HG02938 (cell line): Measurements from ENCODE around the gene MCF2L.
"Not testable (repeated sequence)": the region's sequence is repeated elsewhere in the genome, so short reads cannot be mapped to it uniquely, and the experiment has no call there.

ENCODE experiments used
- ATAC-seq: cut with Tn5 transposase; IDR thresholded peaks from one replicate; pipeline ENCODE4 v1.9.1; 2021; ENCODE audit warnings: mild to moderate bottlenecking, moderate library complexity; ENCODE audit not compliant: unreplicated experiment

MCF2L gene

GRCh38 chr13:113028336-113029060, 59.5 kb downstream of the MCF2L start:
- ATAC-seq, result no peak

GRCh38 chr13:113029061-113029445, 60.0 kb downstream of the MCF2L start:
- no peak for ATAC-seq

- no peak for ATAC-seq
Measured at GRCh38 chr13:113029487-113030258, 60.7 kb downstream of the MCF2L start.

- not testable (repeated sequence) for ATAC-seq
Measured at GRCh38 chr13:113030259-113030640, 61.2 kb downstream of the MCF2L start.

- no peak for ATAC-seq
Measured at GRCh38 chr13:113031465-113031864, 62.5 kb downstream of the MCF2L start.

GRCh38 chr13:113032291-113032690, 63.3 kb downstream of the MCF2L start:
- ATAC-seq, result no peak

- no peak for ATAC-seq
Measured at GRCh38 chr13:113033054-113033850, 64.2 kb downstream of the MCF2L start.

GRCh38 chr13:113034451-113035212, 65.6 kb downstream of the MCF2L start:
- ATAC-seq, result no peak

- no peak for ATAC-seq
Measured at GRCh38 chr13:113035213-113035800, 66.3 kb downstream of the MCF2L start.

- no peak for ATAC-seq
Measured at GRCh38 chr13:113036401-113036800, 67.4 kb downstream of the MCF2L start.

GRCh38 chr13:113040031-113040430, 71.0 kb downstream of the MCF2L start:
- ATAC-seq, result no peak

GRCh38 chr13:113040597-113041292, 71.7 kb downstream of the MCF2L start:
- ATAC-seq, result no peak

GRCh38 chr13:113041293-113041690, 72.3 kb downstream of the MCF2L start:
- ATAC-seq, result no peak

- ATAC-seq, result no peak
Measured at GRCh38 chr13:113041896-113042295, 72.9 kb downstream of the MCF2L start.

- ATAC-seq, result no peak
Measured at GRCh38 chr13:113042456-113042855, 73.4 kb downstream of the MCF2L start.

GRCh38 chr13:113043001-113043630, 74.1 kb downstream of the MCF2L start:
- ATAC-seq, result no peak

- ATAC-seq, result no peak
Measured at GRCh38 chr13:113043931-113044330, 74.9 kb downstream of the MCF2L start.

GRCh38 chr13:113044391-113045114, 75.5 kb downstream of the MCF2L start:
- no peak for ATAC-seq
